Measurements from ENCODE around the gene PLXNB2.

The PLXNB2 gene

GRCh38 chr22:50356186-50356585, 48.7 kb upstream of the PLXNB2 start:
- no peak for TF ChIP-seq ARNTL (CRISPR knock-in tag; IDR thresholded peaks at IDR 0.05; ENCODE audit: borderline replicate concordance, low read depth)
- no peak for TF ChIP-seq RARB (CRISPR knock-in tag; IDR thresholded peaks at IDR 0.05)
- TF ChIP-seq BACH2 (CRISPR knock-in tag; IDR thresholded peaks at IDR 0.05; ENCODE audit: borderline replicate concordance): no peak
- no peak for TF ChIP-seq TCF4 (CRISPR knock-in tag; IDR thresholded peaks at IDR 0.05; ENCODE audit: borderline replicate concordance)
- ATAC-seq: no peak

GRCh38 chr22:50348058-50348457, 40.6 kb upstream of the PLXNB2 start:
- no peak for ATAC-seq
- TF ChIP-seq RARB (CRISPR knock-in tag; IDR thresholded peaks at IDR 0.05): no peak
- TF ChIP-seq, protein P1, sequence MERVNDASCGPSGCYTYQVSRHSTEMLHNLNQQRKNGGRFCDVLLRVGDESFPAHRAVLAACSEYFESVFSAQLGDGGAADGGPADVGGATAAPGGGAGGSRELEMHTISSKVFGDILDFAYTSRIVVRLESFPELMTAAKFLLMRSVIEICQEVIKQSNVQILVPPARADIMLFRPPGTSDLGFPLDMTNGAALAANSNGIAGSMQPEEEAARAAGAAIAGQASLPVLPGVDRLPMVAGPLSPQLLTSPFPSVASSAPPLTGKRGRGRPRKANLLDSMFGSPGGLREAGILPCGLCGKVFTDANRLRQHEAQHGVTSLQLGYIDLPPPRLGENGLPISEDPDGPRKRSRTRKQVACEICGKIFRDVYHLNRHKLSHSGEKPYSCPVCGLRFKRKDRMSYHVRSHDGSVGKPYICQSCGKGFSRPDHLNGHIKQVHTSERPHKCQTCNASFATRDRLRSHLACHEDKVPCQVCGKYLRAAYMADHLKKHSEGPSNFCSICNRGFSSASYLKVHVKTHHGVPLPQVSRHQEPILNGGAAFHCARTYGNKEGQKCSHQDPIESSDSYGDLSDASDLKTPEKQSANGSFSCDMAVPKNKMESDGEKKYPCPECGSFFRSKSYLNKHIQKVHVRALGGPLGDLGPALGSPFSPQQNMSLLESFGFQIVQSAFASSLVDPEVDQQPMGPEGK (CRISPR knock-in tag; IDR thresholded peaks at IDR 0.05; ENCODE audit: borderline replicate concordance): no peak
- no peak for TF ChIP-seq CREB5 (CRISPR knock-in tag; IDR thresholded peaks at IDR 0.05; ENCODE audit: low read depth)
- no peak for TF ChIP-seq ZC3H10 (CRISPR knock-in tag; IDR thresholded peaks at IDR 0.05)
- no peak for TF ChIP-seq ZFP3 (CRISPR knock-in tag; IDR thresholded peaks at IDR 0.05)
- TF ChIP-seq ARNTL (CRISPR knock-in tag; IDR thresholded peaks at IDR 0.05; ENCODE audit: borderline replicate concordance, low read depth): no peak
- TF ChIP-seq CSDC2 (CRISPR knock-in tag; IDR thresholded peaks at IDR 0.05): no peak
- TF ChIP-seq TOX (CRISPR knock-in tag; IDR thresholded peaks at IDR 0.05; ENCODE audit: borderline replicate concordance): no peak
- no peak for TF ChIP-seq ZNF565 (CRISPR knock-in tag; conservative IDR thresholded peaks at IDR 0.05; ENCODE audit: low read depth)
- TF ChIP-seq, protein P2, sequence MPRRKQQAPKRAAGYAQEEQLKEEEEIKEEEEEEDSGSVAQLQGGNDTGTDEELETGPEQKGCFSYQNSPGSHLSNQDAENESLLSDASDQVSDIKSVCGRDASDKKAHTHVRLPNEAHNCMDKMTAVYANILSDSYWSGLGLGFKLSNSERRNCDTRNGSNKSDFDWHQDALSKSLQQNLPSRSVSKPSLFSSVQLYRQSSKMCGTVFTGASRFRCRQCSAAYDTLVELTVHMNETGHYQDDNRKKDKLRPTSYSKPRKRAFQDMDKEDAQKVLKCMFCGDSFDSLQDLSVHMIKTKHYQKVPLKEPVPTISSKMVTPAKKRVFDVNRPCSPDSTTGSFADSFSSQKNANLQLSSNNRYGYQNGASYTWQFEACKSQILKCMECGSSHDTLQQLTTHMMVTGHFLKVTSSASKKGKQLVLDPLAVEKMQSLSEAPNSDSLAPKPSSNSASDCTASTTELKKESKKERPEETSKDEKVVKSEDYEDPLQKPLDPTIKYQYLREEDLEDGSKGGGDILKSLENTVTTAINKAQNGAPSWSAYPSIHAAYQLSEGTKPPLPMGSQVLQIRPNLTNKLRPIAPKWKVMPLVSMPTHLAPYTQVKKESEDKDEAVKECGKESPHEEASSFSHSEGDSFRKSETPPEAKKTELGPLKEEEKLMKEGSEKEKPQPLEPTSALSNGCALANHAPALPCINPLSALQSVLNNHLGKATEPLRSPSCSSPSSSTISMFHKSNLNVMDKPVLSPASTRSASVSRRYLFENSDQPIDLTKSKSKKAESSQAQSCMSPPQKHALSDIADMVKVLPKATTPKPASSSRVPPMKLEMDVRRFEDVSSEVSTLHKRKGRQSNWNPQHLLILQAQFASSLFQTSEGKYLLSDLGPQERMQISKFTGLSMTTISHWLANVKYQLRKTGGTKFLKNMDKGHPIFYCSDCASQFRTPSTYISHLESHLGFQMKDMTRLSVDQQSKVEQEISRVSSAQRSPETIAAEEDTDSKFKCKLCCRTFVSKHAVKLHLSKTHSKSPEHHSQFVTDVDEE (CRISPR knock-in tag; IDR thresholded peaks at IDR 0.05): no peak
- TF ChIP-seq ESRRG (CRISPR knock-in tag; IDR thresholded peaks at IDR 0.05): no peak
- no peak for TF ChIP-seq ISL1 (CRISPR knock-in tag; IDR thresholded peaks at IDR 0.05)
- TF ChIP-seq GLIS3 (CRISPR knock-in tag; IDR thresholded peaks at IDR 0.05): no peak
- no peak for TF ChIP-seq TCF4 (CRISPR knock-in tag; IDR thresholded peaks at IDR 0.05; ENCODE audit: borderline replicate concordance)

- ATAC-seq: no peak
- TF ChIP-seq CREB5 (CRISPR knock-in tag; IDR thresholded peaks at IDR 0.05; ENCODE audit: low read depth) (no peak), ZFP30 (CRISPR knock-in tag; IDR thresholded peaks at IDR 0.05) (no peak), ARNTL (CRISPR knock-in tag; IDR thresholded peaks at IDR 0.05; ENCODE audit: borderline replicate concordance, low read depth) (no peak), TCF4 (CRISPR knock-in tag; IDR thresholded peaks at IDR 0.05; ENCODE audit: borderline replicate concordance) (no peak), ESRRG (CRISPR knock-in tag; IDR thresholded peaks at IDR 0.05) (no peak), PPARA (CRISPR knock-in tag; IDR thresholded peaks at IDR 0.05; ENCODE audit: borderline replicate concordance) (no peak), POU6F1 (CRISPR knock-in tag; IDR thresholded peaks at IDR 0.05; ENCODE audit: borderline replicate concordance, low read depth) (no peak), ZC3H10 (CRISPR knock-in tag; IDR thresholded peaks at IDR 0.05) (no peak), OSR1 (CRISPR knock-in tag; IDR thresholded peaks at IDR 0.05) (no peak), ZNF70 (CRISPR knock-in tag; IDR thresholded peaks at IDR 0.05) (no peak), GLIS3 (CRISPR knock-in tag; IDR thresholded peaks at IDR 0.05) (no peak), ISL1 (CRISPR knock-in tag; IDR thresholded peaks at IDR 0.05) (no peak), SNAI2 (CRISPR knock-in tag; IDR thresholded peaks at IDR 0.05) (no peak), CSDC2 (CRISPR knock-in tag; IDR thresholded peaks at IDR 0.05) (no peak)
- TF ChIP-seq, protein P3, sequence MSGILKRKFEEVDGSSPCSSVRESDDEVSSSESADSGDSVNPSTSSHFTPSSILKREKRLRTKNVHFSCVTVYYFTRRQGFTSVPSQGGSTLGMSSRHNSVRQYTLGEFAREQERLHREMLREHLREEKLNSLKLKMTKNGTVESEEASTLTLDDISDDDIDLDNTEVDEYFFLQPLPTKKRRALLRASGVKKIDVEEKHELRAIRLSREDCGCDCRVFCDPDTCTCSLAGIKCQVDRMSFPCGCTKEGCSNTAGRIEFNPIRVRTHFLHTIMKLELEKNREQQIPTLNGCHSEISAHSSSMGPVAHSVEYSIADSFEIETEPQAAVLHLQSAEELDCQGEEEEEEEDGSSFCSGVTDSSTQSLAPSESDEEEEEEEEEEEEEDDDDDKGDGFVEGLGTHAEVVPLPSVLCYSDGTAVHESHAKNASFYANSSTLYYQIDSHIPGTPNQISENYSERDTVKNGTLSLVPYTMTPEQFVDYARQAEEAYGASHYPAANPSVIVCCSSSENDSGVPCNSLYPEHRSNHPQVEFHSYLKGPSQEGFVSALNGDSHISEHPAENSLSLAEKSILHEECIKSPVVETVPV (CRISPR knock-in tag; IDR thresholded peaks at IDR 0.05): no peak
- TF ChIP-seq, protein P1 (CRISPR knock-in tag; IDR thresholded peaks at IDR 0.05; ENCODE audit: borderline replicate concordance): no peak
- TF ChIP-seq, protein P2 (CRISPR knock-in tag; IDR thresholded peaks at IDR 0.05): no peak
These were observed 39.7 kb upstream of the PLXNB2 start for GRCh38 chr22:50347157-50347556.
